Ovary (tissue), 3 donors: ENCODE measurements around the gene PXN.

Experiments
- CTCF ChIP-seq, 3 donors: fragments of 450-650 bp in 2 of 3; fragments of 200-600 bp in 1 of 3; IDR thresholded peaks; one replicate each; pipeline versions ENCODE4 v1.5.1 to v1.8.0; 2016 to 2022; ENCODE audit warnings: antibody characterized with exemption in 3 of 3, mild to moderate bottlenecking in 1 of 3
- EP300 ChIP-seq: sonication (generic); formaldehyde crosslinking; IDR thresholded peaks from one replicate; pipeline ENCODE4 v1.6.1; 2017; ENCODE audit warnings: antibody characterized with exemption
- POLR2A ChIP-seq: fragments of 450-650 bp; IDR thresholded peaks from one replicate; pipeline ENCODE4 v1.6.1; 2017; ENCODE audit warnings: antibody characterized with exemption, mild to moderate bottlenecking, moderate library complexity
- donor health status: DM: no; HTN: no; CAD: no.

GRCh38 chr12:120223458-120224303, 41.8 kb downstream of the PXN start:
- TF ChIP-seq POLR2A (no peak), CTCF (IDR thresholded peaks at IDR 0.05) (no peak), EP300 (no peak)
